ENCODE results near the gene GSTM3.
"Not testable (repeated sequence)": the region's sequence is repeated elsewhere in the genome, so short reads cannot be mapped to it uniquely, and the experiment has no call there.

The GSTM3 gene

GRCh38 chr1:109773900-109774485 lies 33.2 kb upstream of the GSTM3 start:
- no peak for ATAC-seq

- peak; percentile 89 to 92 for ATAC-seq
Measured at GRCh38 chr1:109773203-109773899, 32.5 kb upstream of the GSTM3 start.

DNA sequence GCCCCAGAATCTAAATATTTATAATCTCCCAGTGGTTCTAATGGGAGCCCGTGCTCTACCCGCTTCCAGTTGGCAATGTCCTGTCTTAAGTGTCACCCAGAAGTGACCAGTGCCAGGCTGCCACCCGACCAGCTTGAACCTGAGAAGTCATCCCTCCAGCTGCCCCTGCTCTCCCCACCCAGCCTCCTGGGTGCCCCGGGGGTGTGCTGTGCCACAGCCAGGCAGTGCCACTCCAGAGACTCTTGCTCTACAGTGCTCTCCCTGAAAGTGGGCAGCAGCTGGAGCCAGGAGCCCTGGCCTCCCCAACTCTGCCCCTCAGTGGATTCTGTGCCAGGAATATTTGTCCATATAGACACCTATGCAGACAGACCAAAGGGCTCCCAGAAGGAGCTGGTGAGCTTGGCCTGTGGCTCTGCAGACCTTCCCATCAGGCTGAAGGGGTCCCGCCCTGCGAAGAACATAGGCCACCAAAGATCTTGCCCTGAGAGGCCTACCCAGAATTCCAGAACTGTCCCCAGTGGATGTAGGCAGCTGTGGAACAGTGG lies 31.9 kb upstream of the GSTM3 start:
- ATAC-seq: no peak

- no peak for ATAC-seq
Measured at GRCh38 chr1:109771712-109772657, 31.1 kb upstream of the GSTM3 start.

GRCh38 chr1:109770331-109771095 lies 29.7 kb upstream of the GSTM3 start:
- no peak for ATAC-seq

DNA sequence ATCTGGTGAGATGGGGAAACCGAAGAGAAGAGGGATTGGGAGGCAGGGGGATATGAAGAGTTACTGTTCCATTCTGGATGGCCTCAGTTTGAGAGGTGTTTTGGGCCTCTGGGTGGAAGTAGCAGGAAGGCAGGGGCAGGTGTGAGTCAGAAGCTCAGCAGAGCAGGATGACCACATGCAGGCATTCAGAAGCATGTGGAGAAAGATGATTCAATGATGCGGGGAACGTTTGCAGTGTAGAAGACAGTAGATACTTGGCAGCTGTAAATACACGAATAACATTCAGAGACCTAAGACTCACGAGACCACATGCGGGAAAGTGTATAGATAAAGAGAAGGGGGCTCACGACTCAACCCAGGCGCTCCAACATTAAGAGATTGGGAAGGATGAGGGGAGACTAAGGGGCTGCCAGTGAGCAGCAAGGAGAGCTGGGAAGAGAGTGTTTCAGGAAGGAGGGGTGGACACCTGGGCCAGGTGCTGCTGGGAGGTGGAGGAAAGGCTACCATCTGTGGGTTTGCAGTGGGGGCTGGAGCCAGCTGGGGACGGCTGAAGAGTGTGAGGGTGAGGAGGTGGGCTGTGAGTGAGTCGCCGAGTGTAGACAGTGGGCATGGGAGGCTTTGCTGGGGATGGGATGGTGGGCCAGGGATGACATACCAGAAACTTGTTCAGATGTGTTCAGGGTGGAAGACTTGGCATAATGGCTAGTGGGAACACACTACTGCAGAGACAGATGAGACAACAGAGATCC lies 28.7 kb upstream of the GSTM3 start:
- ATAC-seq: no peak

- ATAC-seq: no peak
Measured at GRCh38 chr1:109768820-109769219, 28.0 kb upstream of the GSTM3 start.

GRCh38 chr1:109768335-109768650 lies 27.5 kb upstream of the GSTM3 start:
- ATAC-seq: no peak

- no peak for ATAC-seq
Measured at GRCh38 chr1:109767637-109768334, 26.9 kb upstream of the GSTM3 start.

DNA sequence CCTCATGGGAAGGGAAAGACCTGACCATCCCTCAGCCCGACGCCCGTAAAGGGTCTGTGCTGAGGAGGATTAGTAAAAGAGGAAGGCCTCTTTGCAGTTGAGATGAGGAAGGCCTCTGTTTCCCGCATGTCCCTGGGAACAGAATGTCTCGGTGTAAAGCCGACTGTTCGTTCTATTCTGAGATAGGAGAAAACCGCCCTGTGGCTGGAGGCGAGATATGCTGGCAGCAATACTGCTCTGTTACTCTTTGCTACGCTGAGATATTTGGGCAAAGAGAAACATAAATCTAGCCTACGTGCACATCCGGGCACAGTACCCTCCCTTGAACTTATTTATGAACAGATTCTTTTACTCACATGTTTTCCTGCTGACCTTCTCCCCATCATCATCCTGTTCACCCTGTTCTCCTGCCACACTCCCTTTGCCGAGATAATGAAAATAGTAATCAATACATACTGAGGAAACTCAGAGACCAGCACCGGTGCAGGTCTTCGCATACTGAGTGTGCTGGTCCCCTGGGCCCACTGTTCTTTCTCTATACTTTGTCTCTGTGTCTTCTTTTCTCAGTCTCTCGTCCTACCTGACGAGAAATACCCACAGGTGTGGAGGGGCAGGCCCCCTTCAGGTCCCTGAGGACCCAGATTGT lies 26.3 kb upstream of the GSTM3 start:
- not testable (repeated sequence) for ATAC-seq

DNA sequence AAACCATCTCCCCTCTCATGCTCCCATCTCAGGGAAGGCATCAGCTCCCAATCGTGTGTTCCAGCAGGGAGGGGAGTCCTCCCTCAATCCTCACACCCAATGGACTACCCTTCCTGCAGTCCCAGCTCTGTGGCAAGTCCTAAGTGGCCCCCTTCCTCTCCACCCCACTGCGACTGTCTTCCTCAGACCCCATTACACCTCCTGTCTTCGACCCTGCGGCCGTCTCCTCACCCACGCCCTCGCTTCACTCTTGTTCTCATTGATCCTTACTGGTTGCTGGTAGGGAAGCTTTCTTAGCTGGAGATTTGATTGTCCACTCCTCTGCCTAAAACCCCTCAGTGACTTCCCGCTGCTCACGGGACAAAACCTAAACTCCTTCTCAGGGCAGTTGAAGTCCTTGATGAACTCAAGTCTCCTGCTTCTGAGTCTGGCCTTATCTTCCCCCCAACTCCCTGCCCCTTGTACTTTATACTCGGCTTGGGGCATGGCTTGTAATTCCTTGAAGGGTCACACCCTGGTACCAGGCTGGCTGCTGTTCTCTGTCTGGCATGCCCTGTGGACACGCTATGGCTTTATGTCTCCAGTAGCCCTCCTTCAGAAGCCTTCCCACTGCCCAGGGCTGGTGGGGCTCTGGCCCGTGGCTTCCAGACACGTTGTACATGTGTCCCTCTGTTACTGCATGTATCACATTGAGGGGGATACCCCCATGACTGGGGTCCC lies 25.2 kb upstream of the GSTM3 start:
- ATAC-seq: no peak

DNA sequence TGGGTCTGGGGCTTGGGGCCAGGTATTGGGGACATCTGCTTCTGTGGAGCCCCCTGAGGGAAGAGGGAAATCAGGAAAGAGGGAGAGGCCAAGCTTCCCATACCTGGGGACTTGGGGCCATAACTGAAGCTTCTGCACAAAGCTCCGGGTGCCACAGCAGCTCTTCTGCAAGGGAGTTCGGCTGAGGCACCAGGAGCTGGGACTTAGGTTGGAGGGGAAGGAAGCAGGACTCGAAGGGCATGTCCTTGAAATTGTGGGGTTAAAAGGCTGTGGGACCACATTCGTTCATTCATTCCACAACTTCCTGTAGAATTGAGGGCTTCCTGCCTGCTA lies 24.6 kb upstream of the GSTM3 start:
- no peak for ATAC-seq

DNA sequence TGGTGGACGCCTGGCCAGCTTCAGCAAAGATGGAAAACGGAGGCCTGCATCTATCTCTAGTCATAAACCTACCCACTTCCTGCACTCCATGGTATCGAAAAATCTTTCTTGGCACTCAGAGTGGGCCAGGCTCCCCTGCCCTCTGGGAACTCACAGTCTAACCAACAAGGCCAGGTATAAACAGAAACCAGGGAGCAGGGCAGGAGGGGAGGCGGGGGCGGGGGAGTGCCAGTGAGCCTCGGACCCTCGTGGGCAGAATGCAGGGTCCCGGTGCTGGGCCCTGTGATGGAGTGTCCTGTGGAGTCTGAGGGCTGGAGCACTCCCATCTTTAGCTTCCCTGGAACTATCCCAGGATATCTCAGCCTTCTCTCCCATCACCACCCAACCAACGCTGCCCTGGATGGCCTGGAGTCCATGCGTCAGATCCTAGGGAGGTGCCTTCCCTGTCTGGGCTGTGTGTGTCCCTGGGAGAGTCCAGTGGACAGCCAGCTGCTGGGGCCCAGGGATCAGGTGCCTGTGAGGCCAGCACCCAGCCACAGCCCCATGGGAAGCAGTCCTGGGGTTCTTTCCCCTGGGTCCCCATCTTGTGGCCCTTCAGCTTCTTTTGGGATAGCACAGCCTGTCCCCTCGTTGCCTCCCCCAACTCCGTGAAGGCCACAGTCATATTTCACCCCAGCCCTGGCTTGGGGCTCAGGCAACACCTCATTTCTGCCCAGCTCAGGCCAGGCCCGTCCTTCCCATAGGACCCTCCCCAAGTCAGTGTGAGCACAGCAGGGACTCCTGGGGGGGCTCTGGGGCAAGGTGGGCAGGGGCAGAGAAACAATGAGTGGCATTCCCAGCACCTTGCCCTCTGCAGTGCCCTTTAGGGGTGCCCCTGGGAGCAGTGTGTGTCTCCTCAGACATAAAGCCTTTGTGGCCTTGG lies 24.0 kb upstream of the GSTM3 start:
- ATAC-seq: no peak

DNA sequence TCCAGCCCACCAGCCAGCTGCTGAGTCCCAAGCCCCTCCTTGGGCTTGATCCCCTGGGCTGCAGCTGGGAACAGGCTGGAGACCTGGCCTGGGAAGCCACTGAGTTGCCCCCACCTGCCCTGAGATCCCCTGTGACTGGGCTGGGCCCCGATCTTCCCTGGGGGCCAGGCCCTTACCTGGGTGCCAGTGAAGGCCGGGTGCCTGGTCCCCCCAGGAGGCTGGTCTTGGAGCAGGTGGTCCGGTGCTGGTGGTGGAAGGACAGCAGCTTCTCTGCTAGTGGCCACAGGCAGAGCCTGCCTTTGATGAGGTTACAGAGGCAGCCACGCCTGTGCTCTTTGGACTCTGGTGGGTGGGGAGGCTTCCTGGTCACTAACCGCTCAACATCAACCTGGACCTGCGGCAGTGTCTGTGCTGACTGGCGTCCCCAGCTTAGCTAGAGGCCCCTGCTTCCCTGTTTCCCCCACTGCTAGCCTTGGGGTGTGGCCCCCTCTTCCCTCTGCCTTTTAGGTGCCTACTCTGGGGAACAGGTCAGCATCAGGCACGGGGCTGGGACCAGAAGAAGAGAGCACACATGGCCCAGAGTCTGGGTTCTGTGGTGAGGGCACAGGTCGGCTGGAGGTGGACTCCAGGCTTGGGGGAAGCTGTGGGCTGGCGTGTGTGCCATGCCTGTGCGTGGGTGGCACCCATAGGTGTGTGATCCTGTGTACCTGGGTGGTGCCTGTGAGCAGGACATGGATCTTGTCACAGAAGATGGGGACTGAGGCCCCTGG lies 23.0 kb upstream of the GSTM3 start, which contains the start of gene EPS8L3:
EPS8L3 (minus strand) TSS at position 278 of the 770 bp plus-strand sequence. CDS start 2,174 bp downstream, outside the sequence.
- peak in 1 of 2 donors; percentile 20 for ATAC-seq

DNA sequence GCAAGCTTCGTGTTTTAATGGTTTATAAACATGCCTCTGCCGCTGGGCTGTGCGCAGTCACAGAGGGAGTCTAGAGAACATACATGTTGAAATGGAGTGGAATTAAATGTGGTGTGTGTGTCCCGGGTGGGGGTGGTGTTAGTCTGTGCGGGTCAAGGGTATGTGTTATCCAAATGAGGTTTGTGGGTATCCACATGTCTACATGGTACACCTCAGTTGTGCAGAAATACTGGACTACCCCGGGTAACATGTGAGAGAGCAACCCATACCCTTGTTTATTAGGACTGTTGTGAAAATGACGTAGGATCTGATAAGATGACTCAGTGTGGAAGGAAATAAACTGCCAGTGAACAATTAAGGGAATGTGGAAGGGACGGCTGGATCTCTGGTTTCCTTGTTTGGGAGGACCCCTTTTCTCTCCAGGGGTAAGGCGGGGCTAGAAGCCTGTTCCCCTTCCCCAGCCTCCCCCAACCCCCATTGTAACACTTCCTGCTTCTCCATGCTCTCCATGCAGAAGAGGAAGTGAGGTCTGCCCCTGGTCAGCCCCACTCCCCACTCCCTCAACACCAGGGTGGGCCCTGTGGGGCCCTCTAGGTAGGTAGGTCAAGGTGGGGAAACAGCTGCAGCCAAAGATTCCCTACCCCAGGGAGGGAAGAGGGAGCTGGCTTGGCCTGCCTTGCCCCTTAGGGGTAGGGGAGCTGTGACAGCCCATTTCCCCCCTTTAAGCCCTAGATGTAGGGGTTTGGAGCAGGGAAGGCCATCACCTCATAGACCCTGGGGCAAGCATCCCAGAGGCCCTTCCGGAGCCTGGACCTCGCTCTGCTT lies 22.2 kb upstream of the GSTM3 start:
- ATAC-seq: no peak

DNA sequence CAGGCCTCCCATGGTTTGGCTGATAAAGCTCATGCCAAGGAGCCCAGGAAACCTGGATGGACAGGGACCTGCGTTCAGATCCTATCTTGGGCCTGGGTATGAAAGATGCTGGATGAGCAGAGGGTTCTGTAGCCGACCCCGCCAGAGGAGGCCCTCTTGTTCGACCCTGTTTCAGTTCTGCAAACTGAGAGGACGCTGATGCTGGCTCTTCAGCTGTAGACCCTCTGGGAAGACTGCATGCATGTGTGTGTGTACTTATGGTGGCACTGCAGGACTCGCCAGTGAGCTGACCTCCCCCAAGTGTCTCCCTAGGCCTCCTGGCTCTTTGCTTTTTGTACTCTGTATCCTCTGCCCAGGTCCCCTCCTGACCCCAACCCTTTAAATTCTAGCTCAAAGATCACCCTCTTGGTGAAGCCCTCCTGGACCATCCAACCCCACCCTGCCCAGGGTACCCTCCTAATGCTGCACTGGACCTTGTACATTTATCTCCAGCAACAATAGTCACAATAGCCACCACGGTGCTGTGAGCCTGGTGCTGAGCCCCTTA lies 21.3 kb upstream of the GSTM3 start:
- ATAC-seq: no peak
